Panc1 (cell line): ENCODE measurements around the gene KAT8. TPM values are rescaled to one million over a fixed set of nuclear protein-coding genes. Genes with fewer than 3 reads are reported as not detected.

Source experiments
- ATAC-seq: fragments of 200-7000 bp; cut with Tn5 transposase; 2 replicates; pipeline ENCODE4 v1.9.1; 2020; ENCODE audit warnings: mild to moderate bottlenecking, moderate library complexity
- BruUV-seq: library from RNA; stranded (reverse); fragments of 400-500 nt; replicated peaks from 2 replicates; lab custom pipeline; 2021; lab: Mats Ljungman, UMichigan
- CTCF ChIA-PET: fragments of 300-600 bp; sonication (Branson Sonifier 250); formaldehyde crosslinking; loops from one replicate; lab custom pipeline; 2022; ENCODE audit warnings: antibody characterized with exemption; lab: Charles Lee
- POLR2A ChIA-PET: fragments of 300-600 bp; sonication (Branson Sonifier 250); formaldehyde crosslinking; loops from one replicate; lab custom pipeline; 2022; ENCODE audit warnings: antibody characterized with exemption; lab: Charles Lee
- DNase-seq: peaks from one replicate; pipeline ENCODE4 v3.0.0-alpha.2; 2010; ENCODE audit warnings: low read depth, low spot score
- H3K27ac ChIP-seq: 2 replicates; pipeline ENCODE4 v1.5.1; 2011; ENCODE audit warnings: mild to moderate bottlenecking, low read length, inconsistent platforms
- H3K27me3 ChIP-seq: fragments of 200-500 bp; sonication (Bioruptor generic); 2 replicates; pipeline ENCODE4 v1.6.0; 2014; ENCODE audit warnings: low read length, inconsistent platforms; ENCODE audit not compliant: control insufficient read depth, insufficient read depth
- H3K36me3 ChIP-seq: fragments of 200-500 bp; sonication (Bioruptor generic); 2 replicates; pipeline ENCODE4 v1.5.1; 2014; ENCODE audit warnings: inconsistent platforms, mild to moderate bottlenecking, low read length, moderate library complexity; ENCODE audit not compliant: control insufficient read depth, insufficient read depth
- H3K4me1 ChIP-seq: 2 replicates; pipeline ENCODE4 v1.5.1; 2011; ENCODE audit warnings: inconsistent platforms, mild to moderate bottlenecking, low read length, moderate library complexity; ENCODE audit not compliant: control insufficient read depth, insufficient read depth
- H3K4me3 ChIP-seq, 2 experiments: 2 replicates each; pipeline ENCODE4 v1.5.1; 2011 to 2012; ENCODE audit warnings: low read depth in 2 of 2, low read length in 2 of 2, mild to moderate bottlenecking in 2 of 2, inconsistent platforms in 1 of 2, moderate library complexity in 1 of 2
- H3K9me3 ChIP-seq: fragments of 200-500 bp; sonication (Bioruptor generic); 2 replicates; pipeline ENCODE4 v1.5.1; 2014; ENCODE audit warnings: low read depth, mild to moderate bottlenecking, inconsistent platforms, low read length, moderate library complexity; ENCODE audit not compliant: control insufficient read depth, insufficient read depth
- POLR2AphosphoS5 ChIP-seq: IDR thresholded peaks from 2 replicates; pipeline ENCODE4 v1.6.1; 2012; ENCODE audit warnings: mild to moderate bottlenecking, low read depth, low read length, moderate library complexity
- SIN3A ChIP-seq: IDR thresholded peaks from 2 replicates; pipeline ENCODE4 v1.6.1; 2012; ENCODE audit warnings: low read depth, mild to moderate bottlenecking, low read length, moderate library complexity, borderline replicate concordance; ENCODE audit not compliant: insufficient read depth
- TCF7L2 ChIP-seq: IDR thresholded peaks from 2 replicates; pipeline ENCODE4 v1.6.1; 2011; ENCODE audit warnings: mild to moderate bottlenecking, low read depth, low read length, inconsistent platforms
- in situ Hi-C: cut with HindIII; loops from 2 replicates; pipeline ENCODE4 v1.10.0; 2016; ENCODE audit warnings: low sequenced_read_pairs, low pct_unique_long_range_greater_than_20kb
- intact Hi-C: fragments of 100-400 bp; cut with micrococcal nuclease; formaldehyde crosslinking; loops from one replicate; pipeline ENCODE4 v1.10.0; 2022; ENCODE audit not compliant: unreplicated experiment
- total RNA-seq: library from RNA; stranded (reverse); gene quantifications from one replicate; pipeline ENCODE4 v1.2.1, GENCODE V29; 2021; ENCODE audit not compliant: unreplicated experiment
- TF ChIP-seq, protein P1 (sequence below): fragments of 450-650 bp; IDR thresholded peaks from 2 replicates; pipeline ENCODE4 v1.5.1; 2017; ENCODE audit warnings: mild to moderate bottlenecking
- TF ChIP-seq, protein P2 (sequence below), 2 experiments: IDR thresholded peaks; 2 replicates each; pipeline ENCODE4 v1.6.1; 2011 to 2012; ENCODE audit warnings: low read depth in 2 of 2, control low read depth in 1 of 2, low read length in 1 of 2, mild to moderate bottlenecking in 1 of 2, moderate library complexity in 1 of 2; ENCODE audit not compliant: insufficient read depth in 1 of 2

The KAT8 gene
- total RNA-seq, 1 experiment from 2014 or later, result 48.3 TPM

DNA sequence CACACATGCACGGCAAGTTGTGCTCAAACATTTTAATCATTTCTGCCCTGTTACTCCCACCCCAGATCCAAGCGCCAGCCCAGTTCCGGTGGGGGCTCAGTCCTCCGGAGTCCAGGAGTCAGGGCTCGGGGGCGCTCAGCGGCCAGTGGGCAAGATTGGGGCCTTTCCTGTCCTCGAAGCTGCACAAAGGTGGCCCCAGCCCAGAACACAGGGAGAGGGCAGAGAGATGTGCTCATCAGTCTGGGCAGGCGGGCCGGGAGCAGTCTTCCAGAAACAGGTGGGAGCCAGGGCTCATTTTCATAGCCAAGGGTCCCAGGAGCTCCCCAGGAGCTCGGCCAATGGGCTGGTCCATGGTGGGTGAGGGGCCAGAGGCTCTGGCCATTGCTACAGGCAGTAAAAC is 14.0 kb downstream of the KAT8 start:
- H3K27me3 ChIP-seq, result no peaks in the 10 kb centered on the region
- H3K9me3 ChIP-seq, result no peaks in the 10 kb centered on the region
- in situ Hi-C loops, result no loop called here
- no peaks in the 10 kb centered on the region for H3K36me3 ChIP-seq
- TF ChIP-seq POLR2AphosphoS5, result no peak
- no peak for TF ChIP-seq TCF7L2
- TF ChIP-seq, protein P1, sequence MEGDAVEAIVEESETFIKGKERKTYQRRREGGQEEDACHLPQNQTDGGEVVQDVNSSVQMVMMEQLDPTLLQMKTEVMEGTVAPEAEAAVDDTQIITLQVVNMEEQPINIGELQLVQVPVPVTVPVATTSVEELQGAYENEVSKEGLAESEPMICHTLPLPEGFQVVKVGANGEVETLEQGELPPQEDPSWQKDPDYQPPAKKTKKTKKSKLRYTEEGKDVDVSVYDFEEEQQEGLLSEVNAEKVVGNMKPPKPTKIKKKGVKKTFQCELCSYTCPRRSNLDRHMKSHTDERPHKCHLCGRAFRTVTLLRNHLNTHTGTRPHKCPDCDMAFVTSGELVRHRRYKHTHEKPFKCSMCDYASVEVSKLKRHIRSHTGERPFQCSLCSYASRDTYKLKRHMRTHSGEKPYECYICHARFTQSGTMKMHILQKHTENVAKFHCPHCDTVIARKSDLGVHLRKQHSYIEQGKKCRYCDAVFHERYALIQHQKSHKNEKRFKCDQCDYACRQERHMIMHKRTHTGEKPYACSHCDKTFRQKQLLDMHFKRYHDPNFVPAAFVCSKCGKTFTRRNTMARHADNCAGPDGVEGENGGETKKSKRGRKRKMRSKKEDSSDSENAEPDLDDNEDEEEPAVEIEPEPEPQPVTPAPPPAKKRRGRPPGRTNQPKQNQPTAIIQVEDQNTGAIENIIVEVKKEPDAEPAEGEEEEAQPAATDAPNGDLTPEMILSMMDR, result no peak
- TF ChIP-seq SIN3A, result no peak
- TF ChIP-seq, protein P2, sequence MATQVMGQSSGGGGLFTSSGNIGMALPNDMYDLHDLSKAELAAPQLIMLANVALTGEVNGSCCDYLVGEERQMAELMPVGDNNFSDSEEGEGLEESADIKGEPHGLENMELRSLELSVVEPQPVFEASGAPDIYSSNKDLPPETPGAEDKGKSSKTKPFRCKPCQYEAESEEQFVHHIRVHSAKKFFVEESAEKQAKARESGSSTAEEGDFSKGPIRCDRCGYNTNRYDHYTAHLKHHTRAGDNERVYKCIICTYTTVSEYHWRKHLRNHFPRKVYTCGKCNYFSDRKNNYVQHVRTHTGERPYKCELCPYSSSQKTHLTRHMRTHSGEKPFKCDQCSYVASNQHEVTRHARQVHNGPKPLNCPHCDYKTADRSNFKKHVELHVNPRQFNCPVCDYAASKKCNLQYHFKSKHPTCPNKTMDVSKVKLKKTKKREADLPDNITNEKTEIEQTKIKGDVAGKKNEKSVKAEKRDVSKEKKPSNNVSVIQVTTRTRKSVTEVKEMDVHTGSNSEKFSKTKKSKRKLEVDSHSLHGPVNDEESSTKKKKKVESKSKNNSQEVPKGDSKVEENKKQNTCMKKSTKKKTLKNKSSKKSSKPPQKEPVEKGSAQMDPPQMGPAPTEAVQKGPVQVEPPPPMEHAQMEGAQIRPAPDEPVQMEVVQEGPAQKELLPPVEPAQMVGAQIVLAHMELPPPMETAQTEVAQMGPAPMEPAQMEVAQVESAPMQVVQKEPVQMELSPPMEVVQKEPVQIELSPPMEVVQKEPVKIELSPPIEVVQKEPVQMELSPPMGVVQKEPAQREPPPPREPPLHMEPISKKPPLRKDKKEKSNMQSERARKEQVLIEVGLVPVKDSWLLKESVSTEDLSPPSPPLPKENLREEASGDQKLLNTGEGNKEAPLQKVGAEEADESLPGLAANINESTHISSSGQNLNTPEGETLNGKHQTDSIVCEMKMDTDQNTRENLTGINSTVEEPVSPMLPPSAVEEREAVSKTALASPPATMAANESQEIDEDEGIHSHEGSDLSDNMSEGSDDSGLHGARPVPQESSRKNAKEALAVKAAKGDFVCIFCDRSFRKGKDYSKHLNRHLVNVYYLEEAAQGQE (IDR thresholded peaks at IDR 0.05; ENCODE audit: insufficient read depth in 1 of 2, low read depth in 2 of 2, low read length in 1 of 2), result no peak
- no peak overlapping the region for H3K27ac ChIP-seq
- ChIA-PET CTCF (interaction anchor here (1.5 kb wide), 1 partner anchor 11 kb away, joined by 3 read pairs; no protein-coding TSS in a partner anchor), POLR2A (no interaction called here)
- no peak overlapping the region for H3K4me3 ChIP-seq
- ATAC-seq (no peak), DNase-seq (no peak)
- no TSS peak for BruUV-seq
- intact Hi-C loops, result no loop called here
- no peaks in the 10 kb centered on the region for H3K4me1 ChIP-seq

DNA sequence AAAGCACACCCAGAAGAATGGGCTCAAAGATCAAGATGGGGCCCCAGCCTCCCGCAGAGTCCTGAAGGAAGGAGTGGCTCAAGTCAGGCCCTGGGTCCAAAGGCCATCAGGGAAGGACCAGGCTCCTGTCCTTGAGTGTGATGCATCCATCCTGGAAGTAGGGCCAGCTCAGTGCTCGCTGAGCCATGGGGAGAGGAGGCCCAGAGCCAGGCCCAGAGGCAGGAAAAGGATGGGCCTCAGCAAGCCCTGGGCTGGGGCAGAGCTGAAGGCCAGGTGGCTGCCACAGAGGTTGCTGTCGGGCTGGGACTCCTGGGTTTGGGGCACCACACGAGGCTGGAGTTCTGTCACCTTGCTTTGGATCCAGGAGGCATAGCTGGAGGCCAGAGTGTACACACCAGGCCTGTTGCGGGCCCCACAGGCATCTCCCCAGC is 14.4 kb downstream of the KAT8 start:
- Histone ChIP-seq H3K27ac (no peak overlapping the region), H3K4me3 (no peak overlapping the region), H3K9me3 (no peaks in the 10 kb centered on the region), H3K27me3 (no peaks in the 10 kb centered on the region), H3K4me1 (no peaks in the 10 kb centered on the region), H3K36me3 (no peaks in the 10 kb centered on the region)
- in situ Hi-C loops (no loop called here), intact Hi-C loops (no loop called here)
- TF ChIP-seq, protein P1, result no peak
- TF ChIP-seq SIN3A (no peak), TCF7L2 (no peak), POLR2AphosphoS5 (no peak)
- TF ChIP-seq, protein P2 (IDR thresholded peaks at IDR 0.05; ENCODE audit: insufficient read depth in 1 of 2, low read depth in 2 of 2, low read length in 1 of 2), result no peak
- ChIA-PET POLR2A (no interaction called here), CTCF (interaction anchor here (1.5 kb wide), 1 partner anchor 10 kb away, joined by 3 read pairs; no protein-coding TSS in a partner anchor)
- no TSS peak for BruUV-seq
- DNase-seq, result no peak
- no peak for ATAC-seq
